Measurements from ENCODE around the gene LRRC23.

The LRRC23 gene

DNA sequence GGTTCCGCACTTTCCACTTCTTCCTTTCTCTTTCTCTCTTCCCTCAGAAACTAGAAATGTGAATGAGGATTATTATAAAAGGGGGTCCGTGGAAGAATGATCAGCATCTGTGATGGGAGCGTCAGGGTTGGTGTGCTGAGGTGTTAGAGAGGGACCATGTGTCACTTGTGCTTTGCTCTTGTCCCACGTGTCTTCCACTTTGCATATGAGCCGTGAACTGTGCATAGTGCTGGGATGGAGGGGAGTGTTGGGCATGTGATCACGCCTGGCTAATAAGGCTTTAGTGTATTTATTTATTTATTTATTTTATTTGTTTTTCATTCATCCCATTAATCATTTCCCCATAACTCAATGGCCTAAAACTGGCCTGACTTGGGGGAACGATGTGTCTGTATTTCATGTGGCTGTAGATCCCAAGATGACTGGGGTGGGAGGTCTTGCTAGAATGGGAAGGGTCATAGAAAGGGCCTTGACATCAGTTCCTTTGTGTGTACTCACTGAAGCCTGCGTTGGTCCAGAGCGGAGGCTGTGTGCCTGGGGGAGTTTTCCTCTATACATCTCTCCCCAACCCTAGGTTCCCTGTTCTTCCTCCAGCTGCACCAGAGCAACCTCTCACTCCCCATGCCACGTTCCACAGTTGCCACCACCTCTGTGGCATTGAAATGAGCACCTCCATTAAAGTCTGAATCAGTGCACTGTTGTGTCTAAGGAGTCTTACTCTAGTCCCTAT lies 18.5 kb downstream of the LRRC23 start:
- DNase-seq (ENCODE audit: low read depth in 1 of 2, low spot score in 1 of 2) = no peak
- Histone ChIP-seq H3K4me3 (replicated peaks; ENCODE audit: insufficient read depth, low read length) (no peak overlapping the region), H3K27me3 (ENCODE audit: insufficient read depth, poor library complexity, severe bottlenecking) (no peaks in the 10 kb centered on the region), H3K27ac (replicated peaks) (no peak overlapping the region)
- TF ChIP-seq, protein P1, sequence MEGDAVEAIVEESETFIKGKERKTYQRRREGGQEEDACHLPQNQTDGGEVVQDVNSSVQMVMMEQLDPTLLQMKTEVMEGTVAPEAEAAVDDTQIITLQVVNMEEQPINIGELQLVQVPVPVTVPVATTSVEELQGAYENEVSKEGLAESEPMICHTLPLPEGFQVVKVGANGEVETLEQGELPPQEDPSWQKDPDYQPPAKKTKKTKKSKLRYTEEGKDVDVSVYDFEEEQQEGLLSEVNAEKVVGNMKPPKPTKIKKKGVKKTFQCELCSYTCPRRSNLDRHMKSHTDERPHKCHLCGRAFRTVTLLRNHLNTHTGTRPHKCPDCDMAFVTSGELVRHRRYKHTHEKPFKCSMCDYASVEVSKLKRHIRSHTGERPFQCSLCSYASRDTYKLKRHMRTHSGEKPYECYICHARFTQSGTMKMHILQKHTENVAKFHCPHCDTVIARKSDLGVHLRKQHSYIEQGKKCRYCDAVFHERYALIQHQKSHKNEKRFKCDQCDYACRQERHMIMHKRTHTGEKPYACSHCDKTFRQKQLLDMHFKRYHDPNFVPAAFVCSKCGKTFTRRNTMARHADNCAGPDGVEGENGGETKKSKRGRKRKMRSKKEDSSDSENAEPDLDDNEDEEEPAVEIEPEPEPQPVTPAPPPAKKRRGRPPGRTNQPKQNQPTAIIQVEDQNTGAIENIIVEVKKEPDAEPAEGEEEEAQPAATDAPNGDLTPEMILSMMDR (IDR thresholded peaks at IDR 0.05; ENCODE audit: insufficient read depth, low read length) = no peak
- no peak for TF ChIP-seq POLR2AphosphoS5 (IDR thresholded peaks at IDR 0.05; ENCODE audit: low read depth)
- TF ChIP-seq SPI1 (IDR thresholded peaks at IDR 0.05; ENCODE audit: borderline replicate concordance, low read depth) = no peak
- no peak for TF ChIP-seq GABPA (IDR thresholded peaks at IDR 0.05; ENCODE audit: low read depth)
- TF ChIP-seq, protein P2, sequence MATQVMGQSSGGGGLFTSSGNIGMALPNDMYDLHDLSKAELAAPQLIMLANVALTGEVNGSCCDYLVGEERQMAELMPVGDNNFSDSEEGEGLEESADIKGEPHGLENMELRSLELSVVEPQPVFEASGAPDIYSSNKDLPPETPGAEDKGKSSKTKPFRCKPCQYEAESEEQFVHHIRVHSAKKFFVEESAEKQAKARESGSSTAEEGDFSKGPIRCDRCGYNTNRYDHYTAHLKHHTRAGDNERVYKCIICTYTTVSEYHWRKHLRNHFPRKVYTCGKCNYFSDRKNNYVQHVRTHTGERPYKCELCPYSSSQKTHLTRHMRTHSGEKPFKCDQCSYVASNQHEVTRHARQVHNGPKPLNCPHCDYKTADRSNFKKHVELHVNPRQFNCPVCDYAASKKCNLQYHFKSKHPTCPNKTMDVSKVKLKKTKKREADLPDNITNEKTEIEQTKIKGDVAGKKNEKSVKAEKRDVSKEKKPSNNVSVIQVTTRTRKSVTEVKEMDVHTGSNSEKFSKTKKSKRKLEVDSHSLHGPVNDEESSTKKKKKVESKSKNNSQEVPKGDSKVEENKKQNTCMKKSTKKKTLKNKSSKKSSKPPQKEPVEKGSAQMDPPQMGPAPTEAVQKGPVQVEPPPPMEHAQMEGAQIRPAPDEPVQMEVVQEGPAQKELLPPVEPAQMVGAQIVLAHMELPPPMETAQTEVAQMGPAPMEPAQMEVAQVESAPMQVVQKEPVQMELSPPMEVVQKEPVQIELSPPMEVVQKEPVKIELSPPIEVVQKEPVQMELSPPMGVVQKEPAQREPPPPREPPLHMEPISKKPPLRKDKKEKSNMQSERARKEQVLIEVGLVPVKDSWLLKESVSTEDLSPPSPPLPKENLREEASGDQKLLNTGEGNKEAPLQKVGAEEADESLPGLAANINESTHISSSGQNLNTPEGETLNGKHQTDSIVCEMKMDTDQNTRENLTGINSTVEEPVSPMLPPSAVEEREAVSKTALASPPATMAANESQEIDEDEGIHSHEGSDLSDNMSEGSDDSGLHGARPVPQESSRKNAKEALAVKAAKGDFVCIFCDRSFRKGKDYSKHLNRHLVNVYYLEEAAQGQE (IDR thresholded peaks at IDR 0.05; ENCODE audit: insufficient replicate concordance, low read depth) = no peak

DNA sequence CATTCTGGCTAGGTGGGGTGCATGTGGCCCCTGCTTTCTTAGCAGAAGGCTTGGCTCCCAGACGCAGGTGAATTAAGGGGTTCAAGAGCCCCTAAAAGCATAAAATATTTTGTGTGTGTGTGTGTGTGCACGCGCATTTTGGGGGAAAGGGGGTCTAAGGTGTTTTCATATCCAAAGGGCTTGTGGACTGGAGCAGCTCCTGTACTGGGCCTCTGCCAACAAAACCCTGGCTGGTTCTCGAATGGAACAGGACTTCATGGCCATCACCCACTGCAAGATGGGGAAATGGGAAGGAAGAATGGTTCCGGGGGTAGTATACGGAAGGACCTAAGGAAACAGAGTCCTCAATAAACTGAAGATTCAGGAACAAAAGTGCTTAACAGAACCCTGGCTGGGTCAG lies 19.2 kb downstream of the LRRC23 start:
- H3K27ac ChIP-seq (replicated peaks) = no peak overlapping the region

DNA sequence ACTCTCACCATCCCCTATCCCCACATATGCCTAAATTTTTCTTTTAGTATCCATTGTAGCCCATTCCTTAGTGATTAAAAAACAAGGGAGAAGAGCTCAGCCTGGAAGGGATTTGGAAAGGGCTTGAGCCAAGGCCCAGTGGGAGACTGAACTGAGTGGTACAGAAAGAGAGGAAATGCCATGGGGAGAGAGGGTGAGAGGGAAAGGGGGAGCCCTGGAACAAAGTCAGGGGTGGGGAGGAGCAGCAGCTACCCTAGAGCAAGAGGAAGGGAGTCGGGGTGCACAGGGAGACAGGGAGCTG lies 20.6 kb downstream of the LRRC23 start:
- Histone ChIP-seq H3K27me3 (ENCODE audit: insufficient read depth, poor library complexity, severe bottlenecking) (no peaks in the 10 kb centered on the region), H3K4me3 (replicated peaks; ENCODE audit: insufficient read depth, low read length) (no peak overlapping the region), H3K27ac (replicated peaks) (no peak overlapping the region)
- no peak for DNase-seq (ENCODE audit: low read depth in 1 of 2, low spot score in 1 of 2)
- no peak for TF ChIP-seq GABPA (IDR thresholded peaks at IDR 0.05; ENCODE audit: low read depth)

More for the DNA sequence above, 19.2 kb downstream of the LRRC23 start:
- H3K27me3 ChIP-seq (ENCODE audit: insufficient read depth, poor library complexity, severe bottlenecking) = no peaks in the 10 kb centered on the region
- H3K4me3 ChIP-seq (replicated peaks; ENCODE audit: insufficient read depth, low read length) = no peak overlapping the region
- TF ChIP-seq SPI1 (IDR thresholded peaks at IDR 0.05; ENCODE audit: borderline replicate concordance, low read depth) (no peak), POLR2AphosphoS5 (IDR thresholded peaks at IDR 0.05; ENCODE audit: low read depth) (no peak), GABPA (IDR thresholded peaks at IDR 0.05; ENCODE audit: low read depth) (no peak)
- TF ChIP-seq, protein P1 (IDR thresholded peaks at IDR 0.05; ENCODE audit: insufficient read depth, low read length) = no peak
- TF ChIP-seq, protein P2 (IDR thresholded peaks at IDR 0.05; ENCODE audit: insufficient replicate concordance, low read depth) = no peak
- DNase-seq (ENCODE audit: low read depth in 1 of 2, low spot score in 1 of 2) = no peak

DNA sequence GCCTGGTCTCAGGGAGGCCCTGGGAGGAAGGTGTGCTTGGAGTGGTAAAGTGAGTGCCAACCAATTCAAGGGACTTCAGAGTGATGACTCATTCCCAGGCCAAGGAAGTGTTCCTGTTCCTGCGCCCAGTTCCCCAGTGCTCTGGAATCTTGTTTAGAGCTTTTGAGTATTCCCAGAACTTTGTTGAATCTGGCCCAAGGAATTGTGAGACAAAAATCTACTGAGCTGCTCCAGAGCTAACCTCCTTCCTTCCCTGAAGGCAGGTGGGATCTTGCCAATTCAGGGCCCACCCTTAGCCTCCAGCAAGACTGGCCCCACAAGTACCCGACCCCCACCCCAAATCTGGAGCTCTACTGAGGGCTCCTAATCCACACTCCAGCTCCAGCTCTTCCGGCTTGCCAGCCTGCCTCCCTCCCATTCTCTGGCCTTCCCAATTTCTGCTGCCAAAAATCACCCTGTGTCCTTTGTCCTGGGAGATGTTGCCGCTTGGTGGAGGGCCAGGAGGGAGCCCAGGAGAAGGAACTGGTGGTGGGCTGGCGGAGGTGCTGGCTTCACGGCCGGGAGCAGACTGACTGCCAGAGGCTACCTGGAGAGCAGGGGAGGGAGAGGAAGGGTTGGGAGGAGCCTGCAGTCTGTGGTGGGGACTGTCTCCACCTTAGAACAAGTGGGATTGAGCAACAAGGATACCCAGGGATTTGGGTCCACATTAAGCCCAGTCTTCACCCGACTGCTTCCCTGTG lies 21.1 kb downstream of the LRRC23 start:
- Histone ChIP-seq H3K27ac (replicated peaks) (no peak overlapping the region), H3K27me3 (ENCODE audit: insufficient read depth, poor library complexity, severe bottlenecking) (no peaks in the 10 kb centered on the region), H3K4me3 (replicated peaks; ENCODE audit: insufficient read depth, low read length) (no peak overlapping the region)
- DNase-seq (ENCODE audit: low read depth in 1 of 2, low spot score in 1 of 2) = no peak
- TF ChIP-seq SPI1 (IDR thresholded peaks at IDR 0.05; ENCODE audit: borderline replicate concordance, low read depth) = no peak
- TF ChIP-seq, protein P1 (IDR thresholded peaks at IDR 0.05; ENCODE audit: insufficient read depth, low read length) = no peak
- TF ChIP-seq, protein P2 (IDR thresholded peaks at IDR 0.05; ENCODE audit: insufficient replicate concordance, low read depth) = no peak
- no peak for TF ChIP-seq POLR2AphosphoS5 (IDR thresholded peaks at IDR 0.05; ENCODE audit: low read depth)
- no peak for TF ChIP-seq GABPA (IDR thresholded peaks at IDR 0.05; ENCODE audit: low read depth)
